NB4 (cell line): ENCODE data around the gene SLC25A21.

Experiments used
- DNase-seq: peaks from one replicate; pipeline ENCODE4 v3.0.0; 2010; ENCODE audit warnings: low read depth
- H3K4me3 ChIP-seq: one replicate; pipeline ENCODE4 v1.5.1; 2011; ENCODE audit warnings: mild to moderate bottlenecking, low read depth, low read length, moderate library complexity
- MYC ChIP-seq: IDR thresholded peaks from 2 replicates; pipeline ENCODE4 v1.6.1; 2011; ENCODE audit warnings: low read depth, low read length
- POLR2A ChIP-seq: IDR thresholded peaks from 2 replicates; pipeline ENCODE4 v1.6.1; 2011; ENCODE audit warnings: mild to moderate bottlenecking; ENCODE audit not compliant: insufficient read length; ENCODE audit errors: extremely low read depth
- TF ChIP-seq, protein P1 (sequence below): IDR thresholded peaks from 2 replicates; pipeline ENCODE4 v1.6.1; 2011; ENCODE audit warnings: low read depth, low read length
- TF ChIP-seq, protein P2 (sequence below): IDR thresholded peaks from one replicate; pipeline ENCODE4 v1.5.1; 2012; ENCODE audit warnings: low read depth, low read length

Gene SLC25A21

DNA sequence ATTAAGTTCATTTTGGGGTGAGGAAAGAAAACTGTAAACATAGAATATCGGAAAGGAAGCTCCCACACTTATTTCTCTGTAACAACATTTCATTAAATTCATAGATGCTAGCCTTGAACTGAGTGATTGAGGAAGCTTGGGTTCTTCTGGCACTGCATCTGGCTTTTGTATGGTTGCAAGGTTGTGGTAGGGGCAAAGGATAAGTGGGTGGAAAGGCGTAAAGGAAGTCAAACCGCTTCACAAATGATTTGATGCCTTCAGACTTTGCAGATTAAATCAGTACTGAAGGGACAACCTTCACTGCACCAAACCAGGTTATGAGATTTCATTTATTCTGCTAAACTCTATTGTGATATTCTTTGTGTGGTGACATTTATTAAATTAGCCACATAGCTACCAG is 538.8 kb downstream of the SLC25A21 start:
- DNase-seq = no peak
- H3K4me3 ChIP-seq = no peak overlapping the region
- TF ChIP-seq POLR2A = no peak
- TF ChIP-seq, protein P1, sequence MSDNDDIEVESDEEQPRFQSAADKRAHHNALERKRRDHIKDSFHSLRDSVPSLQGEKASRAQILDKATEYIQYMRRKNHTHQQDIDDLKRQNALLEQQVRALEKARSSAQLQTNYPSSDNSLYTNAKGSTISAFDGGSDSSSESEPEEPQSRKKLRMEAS = no peak
- TF ChIP-seq, protein P2, sequence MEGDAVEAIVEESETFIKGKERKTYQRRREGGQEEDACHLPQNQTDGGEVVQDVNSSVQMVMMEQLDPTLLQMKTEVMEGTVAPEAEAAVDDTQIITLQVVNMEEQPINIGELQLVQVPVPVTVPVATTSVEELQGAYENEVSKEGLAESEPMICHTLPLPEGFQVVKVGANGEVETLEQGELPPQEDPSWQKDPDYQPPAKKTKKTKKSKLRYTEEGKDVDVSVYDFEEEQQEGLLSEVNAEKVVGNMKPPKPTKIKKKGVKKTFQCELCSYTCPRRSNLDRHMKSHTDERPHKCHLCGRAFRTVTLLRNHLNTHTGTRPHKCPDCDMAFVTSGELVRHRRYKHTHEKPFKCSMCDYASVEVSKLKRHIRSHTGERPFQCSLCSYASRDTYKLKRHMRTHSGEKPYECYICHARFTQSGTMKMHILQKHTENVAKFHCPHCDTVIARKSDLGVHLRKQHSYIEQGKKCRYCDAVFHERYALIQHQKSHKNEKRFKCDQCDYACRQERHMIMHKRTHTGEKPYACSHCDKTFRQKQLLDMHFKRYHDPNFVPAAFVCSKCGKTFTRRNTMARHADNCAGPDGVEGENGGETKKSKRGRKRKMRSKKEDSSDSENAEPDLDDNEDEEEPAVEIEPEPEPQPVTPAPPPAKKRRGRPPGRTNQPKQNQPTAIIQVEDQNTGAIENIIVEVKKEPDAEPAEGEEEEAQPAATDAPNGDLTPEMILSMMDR = no peak
- no peak for TF ChIP-seq MYC
